GM06990 (cell line): ENCODE measurements around the gene SLC6A5.

ENCODE experiments used
- DNase-seq: peaks from one replicate; pipeline ENCODE4 v3.0.0-alpha.2; 2011; ENCODE audit not compliant: insufficient read length; ENCODE audit errors: extremely low read depth
- H3K27me3 ChIP-seq: replicated peaks from 2 replicates; pipeline ENCODE4 v1.6.0; 2011; ENCODE audit warnings: low read length; ENCODE audit not compliant: control insufficient read depth, insufficient read depth
- H3K36me3 ChIP-seq: 2 replicates; pipeline ENCODE4 v1.5.1; 2011; ENCODE audit warnings: low read length; ENCODE audit not compliant: control insufficient read depth, insufficient read depth
- H3K4me3 ChIP-seq: replicated peaks from 2 replicates; pipeline ENCODE4 v1.5.1; 2011; ENCODE audit warnings: low read depth, mild to moderate bottlenecking, control low read depth, low read length
- TF ChIP-seq, protein P1 (sequence below): IDR thresholded peaks from 2 replicates; pipeline ENCODE4 v1.5.1; 2011; ENCODE audit warnings: low read length, control low read depth, mild to moderate bottlenecking, inconsistent platforms; ENCODE audit not compliant: insufficient read depth, poor library complexity, severe bottlenecking

SLC6A5 gene

DNA sequence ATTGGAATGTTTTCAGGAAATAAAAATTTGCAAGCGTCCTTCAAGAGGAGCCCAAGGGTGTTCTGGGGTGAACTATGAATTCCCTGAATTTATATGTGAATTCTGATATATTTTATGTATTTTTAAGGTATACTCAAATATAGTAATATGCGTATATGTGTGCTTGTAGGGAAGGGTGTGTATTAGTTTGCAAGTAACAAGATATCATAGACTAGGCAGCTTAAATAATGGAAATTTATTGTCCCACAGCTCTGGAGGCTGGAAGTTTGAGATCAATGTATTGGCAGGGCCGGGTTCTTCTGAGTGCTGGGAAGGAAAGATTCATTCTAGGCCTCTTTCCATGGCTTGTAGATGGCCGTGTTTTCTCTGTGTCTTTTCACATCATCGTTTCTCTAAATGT lies 16.2 kb upstream of the SLC6A5 start:
- Histone ChIP-seq H3K4me3 (no peak overlapping the region), H3K27me3 (peaks cover 1% of the 10 kb centered on the region), H3K36me3 (no peaks in the 10 kb centered on the region)
- TF ChIP-seq, protein P1, sequence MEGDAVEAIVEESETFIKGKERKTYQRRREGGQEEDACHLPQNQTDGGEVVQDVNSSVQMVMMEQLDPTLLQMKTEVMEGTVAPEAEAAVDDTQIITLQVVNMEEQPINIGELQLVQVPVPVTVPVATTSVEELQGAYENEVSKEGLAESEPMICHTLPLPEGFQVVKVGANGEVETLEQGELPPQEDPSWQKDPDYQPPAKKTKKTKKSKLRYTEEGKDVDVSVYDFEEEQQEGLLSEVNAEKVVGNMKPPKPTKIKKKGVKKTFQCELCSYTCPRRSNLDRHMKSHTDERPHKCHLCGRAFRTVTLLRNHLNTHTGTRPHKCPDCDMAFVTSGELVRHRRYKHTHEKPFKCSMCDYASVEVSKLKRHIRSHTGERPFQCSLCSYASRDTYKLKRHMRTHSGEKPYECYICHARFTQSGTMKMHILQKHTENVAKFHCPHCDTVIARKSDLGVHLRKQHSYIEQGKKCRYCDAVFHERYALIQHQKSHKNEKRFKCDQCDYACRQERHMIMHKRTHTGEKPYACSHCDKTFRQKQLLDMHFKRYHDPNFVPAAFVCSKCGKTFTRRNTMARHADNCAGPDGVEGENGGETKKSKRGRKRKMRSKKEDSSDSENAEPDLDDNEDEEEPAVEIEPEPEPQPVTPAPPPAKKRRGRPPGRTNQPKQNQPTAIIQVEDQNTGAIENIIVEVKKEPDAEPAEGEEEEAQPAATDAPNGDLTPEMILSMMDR = no peak
- no peak for DNase-seq

DNA sequence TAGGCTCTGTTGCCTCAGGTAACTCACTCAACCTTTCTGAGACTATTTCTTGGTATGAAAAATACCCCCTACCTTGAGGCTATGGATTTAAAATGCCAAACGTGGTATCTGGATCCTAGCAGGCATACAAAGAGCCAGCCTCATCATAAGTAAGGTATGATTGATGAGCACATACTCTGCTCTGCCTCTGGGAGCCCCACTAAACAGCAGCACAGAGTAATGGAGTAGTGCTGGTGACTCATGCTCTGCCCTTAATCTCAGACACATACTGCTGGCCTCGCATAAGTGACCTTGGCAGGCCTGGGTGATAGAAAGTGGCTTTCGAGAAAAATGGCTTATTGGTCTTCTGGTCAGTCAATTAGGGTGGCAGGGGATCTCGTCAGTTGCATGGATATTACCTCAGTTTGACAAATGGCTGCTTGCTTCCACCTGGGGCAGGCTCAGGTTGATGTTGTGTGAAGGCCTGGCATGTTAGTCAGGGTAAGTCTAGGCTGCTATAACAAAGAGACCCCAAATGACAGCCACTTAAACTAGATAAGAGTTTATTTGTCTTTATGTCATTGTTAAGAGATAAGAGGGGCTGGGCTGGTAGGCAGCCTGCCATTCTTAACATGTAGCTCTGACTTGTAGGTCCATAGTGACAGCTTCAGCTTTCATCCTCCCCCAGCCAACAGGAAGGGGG lies 15.2 kb upstream of the SLC6A5 start:
- Histone ChIP-seq H3K36me3 (no peaks in the 10 kb centered on the region), H3K27me3 (peaks cover 1% of the 10 kb centered on the region), H3K4me3 (no peak overlapping the region)
- DNase-seq = no peak
- TF ChIP-seq, protein P1 = no peak

GRCh38 chr11:20589796-20590195 lies 9.6 kb upstream of the SLC6A5 start:
- Histone ChIP-seq H3K27me3 (peaks cover 1% of the 10 kb centered on the region; the same call in 1 of the 2 replicates), H3K4me3 (no peak overlapping the region), H3K36me3 (no peaks in the 10 kb centered on the region)
- TF ChIP-seq, protein P1 = no peak
- no peak for DNase-seq

DNA sequence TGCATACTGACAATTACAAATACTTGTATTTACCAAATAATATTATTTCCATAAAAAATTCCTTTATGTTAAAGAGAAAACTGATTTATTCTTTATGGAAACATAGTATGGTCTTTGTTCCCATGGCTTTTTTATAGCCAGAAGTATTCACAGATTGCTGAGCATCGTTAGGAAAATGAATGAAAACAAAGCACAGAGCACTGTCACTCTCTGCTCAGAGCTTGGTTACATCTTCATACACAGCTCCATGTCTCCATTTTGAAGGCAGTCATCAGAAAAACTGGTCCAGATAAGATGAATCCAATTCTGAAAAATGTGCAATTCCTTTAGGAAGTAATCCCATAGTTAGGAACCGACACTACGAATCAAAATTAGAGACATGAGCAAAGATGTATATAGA lies 9.0 kb upstream of the SLC6A5 start:
- Histone ChIP-seq H3K4me3 (no peak overlapping the region), H3K36me3 (no peaks in the 10 kb centered on the region), H3K27me3 (peaks cover 1% of the 10 kb centered on the region; the same call in 1 of the 2 replicates)
- TF ChIP-seq, protein P1 = no peak
- DNase-seq = no peak

DNA sequence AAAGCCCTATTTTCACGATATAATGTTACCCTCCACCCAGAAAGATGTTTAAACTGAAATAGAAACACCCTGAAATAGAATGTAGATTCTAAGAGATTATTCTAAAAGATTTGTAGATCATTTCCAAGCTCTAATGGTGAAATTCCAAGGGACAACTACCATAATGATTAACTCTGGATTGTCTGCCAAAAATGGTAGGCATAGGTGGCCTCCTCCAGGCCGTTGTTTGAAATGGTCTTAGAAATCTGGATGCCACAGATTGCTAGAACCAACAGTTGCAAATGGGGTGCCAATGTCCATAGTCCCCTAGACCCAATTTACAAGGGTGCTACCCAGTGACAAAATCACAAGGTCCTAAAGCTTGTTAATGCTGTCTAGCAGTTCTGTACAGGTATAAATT lies 6.7 kb upstream of the SLC6A5 start:
- Histone ChIP-seq H3K4me3 (no peak overlapping the region), H3K27me3 (no peaks in the 10 kb centered on the region; the same call in 1 of the 2 replicates), H3K36me3 (no peaks in the 10 kb centered on the region)
- TF ChIP-seq, protein P1 = no peak
- no peak for DNase-seq
